HG02840 (cell line): ENCODE measurements around the gene STAT6.
"Not testable (repeated sequence)": the region's sequence is repeated elsewhere in the genome, so short reads cannot be mapped to it uniquely, and the experiment has no call there.

Experiments
- ATAC-seq: cut with Tn5 transposase; IDR thresholded peaks from one replicate; pipeline ENCODE4 v1.9.1; 2021; ENCODE audit warnings: mild to moderate bottlenecking, moderate library complexity, moderate number of reproducible peaks; ENCODE audit not compliant: unreplicated experiment, low FRiP score

The STAT6 gene

DNA sequence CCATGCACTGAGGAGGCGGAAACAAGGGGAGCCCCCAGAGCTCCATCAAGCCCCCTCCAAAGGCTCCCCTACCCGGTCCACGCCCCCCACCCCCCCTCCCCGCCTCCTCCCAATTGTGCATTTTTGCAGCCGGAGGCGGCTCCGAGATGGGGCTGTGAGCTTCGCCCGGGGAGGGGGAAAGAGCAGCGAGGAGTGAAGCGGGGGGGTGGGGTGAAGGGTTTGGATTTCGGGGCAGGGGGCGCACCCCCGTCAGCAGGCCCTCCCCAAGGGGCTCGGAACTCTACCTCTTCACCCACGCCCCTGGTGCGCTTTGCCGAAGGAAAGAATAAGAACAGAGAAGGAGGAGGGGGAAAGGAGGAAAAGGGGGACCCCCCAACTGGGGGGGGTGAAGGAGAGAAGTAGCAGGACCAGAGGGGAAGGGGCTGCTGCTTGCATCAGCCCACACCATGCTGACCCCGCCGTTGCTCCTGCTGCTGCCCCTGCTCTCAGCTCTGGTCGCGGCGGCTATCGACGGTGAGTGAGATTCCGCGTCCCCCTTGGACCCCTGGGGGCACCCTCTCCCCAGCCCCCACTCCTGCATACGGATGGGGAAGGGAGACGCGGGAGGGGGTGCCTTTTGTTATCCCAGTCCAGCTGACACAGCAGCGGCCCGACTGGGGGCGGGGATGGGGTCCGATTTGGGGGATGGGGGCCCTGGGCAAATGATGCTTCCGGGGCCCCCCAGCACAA lies 17.5 kb upstream of the STAT6 start:
- no peak for ATAC-seq

DNA sequence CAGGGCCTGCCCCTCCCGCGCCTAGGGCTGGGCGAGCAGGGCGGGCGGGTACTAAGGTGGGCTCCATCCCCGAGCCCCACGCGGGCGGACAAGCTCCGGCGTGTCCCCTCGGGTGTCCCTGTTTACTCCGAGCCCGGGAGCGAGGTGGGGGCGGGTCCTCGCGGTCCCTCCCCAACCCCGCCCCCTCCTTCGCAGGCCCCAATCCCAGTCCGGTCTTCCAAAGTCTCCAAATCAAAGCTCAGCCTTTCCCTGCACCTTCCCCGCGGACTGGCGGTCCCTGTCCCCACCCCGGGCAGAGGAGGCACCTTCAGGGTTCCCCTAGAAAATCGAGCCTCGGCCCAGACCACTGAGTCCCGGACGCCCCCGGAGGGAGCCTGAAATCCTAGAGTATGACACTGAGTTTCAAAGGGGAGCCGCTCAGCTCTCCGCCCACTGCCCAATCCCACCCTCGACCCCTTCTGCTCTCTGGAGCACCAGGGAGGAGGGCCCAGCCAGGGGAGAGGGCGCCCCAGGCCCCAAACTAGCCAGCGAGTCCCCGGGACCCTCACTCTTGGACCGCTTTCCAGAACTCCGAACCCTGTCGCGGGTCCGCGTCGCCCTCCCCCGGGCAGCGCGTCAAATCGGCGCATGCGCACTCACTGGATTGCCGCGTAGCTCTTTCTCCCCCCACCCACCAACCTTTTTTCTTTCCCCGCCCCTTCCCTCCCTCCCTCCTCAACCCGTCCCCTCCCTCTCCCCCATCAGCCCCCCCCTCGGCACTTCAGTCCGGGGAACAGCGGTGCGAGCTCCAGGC lies 16.8 kb upstream of the STAT6 start, which contains the start of gene LRP1:
Gene LRP1, plus strand, starts transcription at position 758 of the 793 bp plus-strand sequence. CDS start 482 bp downstream, outside the sequence.
- ATAC-seq = no peak

DNA sequence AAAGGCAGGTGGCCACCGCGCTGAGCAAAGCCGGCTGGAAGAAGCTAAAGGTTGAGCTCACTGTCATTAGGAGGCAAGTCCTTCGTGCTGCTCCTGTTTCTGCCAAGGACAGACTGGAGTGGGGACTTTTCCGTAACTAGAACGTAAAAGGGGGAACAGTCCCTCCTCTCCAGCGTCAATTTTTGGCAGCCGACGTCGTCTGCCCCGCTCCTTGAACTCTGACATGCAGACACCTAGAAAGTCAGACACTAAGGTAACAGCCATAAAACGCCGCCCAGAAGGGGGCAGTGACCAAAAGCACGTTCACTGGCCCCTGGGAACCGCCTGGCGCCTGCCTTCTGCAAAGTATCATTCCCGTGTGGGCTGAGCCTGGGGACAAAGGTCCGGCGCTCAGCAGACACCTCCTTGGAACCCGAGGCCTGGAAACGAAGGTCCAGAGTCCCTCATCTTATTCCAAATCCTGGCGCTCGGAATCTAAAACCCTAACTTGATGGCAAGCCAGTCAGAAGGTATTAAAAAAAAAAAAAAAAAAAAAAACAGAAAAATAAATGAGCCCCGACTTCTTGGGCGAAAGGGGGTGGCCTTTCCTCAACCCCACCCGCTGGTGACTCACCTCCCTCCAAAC lies 16.1 kb upstream of the STAT6 start:
- no peak for ATAC-seq

DNA sequence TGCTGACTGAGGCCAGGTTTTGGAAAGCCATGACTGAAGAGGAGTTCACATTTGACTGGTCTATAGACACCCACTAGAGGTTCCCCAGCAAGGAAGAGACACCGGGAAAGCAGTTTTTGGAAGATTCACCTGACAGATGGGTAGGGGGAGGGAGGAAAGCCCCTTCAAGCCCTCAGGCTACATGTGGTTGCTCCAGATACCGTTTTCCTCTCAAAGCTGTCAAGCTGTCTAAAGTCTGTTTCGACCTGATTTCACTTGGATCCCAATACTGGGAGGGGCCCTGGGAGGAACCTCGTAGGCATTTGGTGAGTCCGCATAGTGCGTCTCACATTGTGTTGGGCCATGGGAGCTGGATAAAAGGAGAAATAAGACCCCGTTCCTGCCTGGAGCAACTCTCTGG lies 15.4 kb upstream of the STAT6 start:
- no peak for ATAC-seq

DNA sequence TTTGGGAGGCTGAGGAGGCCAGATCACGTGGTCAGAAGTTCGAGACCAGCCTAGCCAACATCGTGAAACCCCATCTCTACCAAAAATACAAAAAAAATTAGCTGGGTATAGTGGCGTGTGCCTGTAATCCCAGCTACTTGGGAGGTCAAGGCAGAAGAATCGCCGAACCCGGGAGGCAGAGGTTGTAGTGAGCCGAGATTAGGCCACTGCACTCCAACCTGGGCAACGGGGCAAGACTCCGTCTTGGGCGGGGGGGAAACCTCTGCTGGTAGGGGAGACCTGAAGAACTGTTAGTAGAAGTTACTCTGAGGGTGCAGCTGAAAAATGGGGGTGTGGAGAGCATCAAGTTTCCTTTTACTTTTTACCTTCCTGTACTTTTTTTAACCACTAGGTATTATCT lies 14.9 kb upstream of the STAT6 start:
- ATAC-seq = no peak

DNA sequence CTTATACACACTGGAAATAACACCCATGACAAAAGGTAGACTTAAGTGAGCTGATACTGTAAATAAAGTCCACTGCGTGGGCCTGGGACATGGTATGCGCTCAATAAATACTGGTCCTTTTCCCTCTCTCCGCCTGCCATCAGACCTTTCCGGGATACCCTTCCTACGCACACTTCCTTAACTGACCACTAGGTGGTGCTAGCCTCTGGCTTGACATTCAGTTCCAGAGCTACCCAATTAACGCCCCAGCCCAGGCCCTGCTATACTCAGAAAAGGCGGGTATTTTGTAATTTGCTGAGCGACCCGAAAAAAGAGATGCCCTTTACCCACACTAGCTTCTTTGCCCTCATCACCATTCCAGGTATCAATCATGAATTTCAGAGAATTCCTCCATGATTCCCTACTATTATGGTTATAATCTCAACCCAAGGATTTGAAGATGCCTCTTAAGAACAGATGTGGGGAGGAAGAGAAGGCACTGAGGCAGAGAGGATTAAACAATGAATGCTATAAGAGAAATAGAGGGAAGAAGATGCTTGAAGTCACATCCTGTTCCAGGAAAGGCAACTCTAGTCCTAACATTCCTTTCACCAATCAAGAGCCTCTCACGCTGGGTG lies 13.2 kb upstream of the STAT6 start:
- ATAC-seq = no peak

DNA sequence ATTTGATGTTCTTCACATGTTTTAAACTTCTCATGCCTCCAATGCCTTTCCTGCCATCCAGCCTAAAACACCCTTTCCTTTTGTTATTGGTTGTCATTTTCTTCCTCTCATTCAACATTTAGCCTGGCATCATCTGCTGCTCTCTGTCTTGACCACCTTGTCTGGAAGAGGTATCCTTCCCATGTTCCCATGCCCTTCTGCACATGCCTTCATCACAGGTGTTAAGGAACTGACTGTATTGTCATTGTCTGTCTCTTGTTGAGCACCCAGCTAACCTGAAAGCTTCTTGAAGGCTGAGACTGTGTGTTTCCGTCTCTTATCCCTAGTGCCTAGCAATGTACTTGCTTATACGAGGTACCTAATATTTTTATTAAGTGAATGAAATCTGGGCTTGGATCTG lies 12.7 kb upstream of the STAT6 start:
- ATAC-seq = no peak

DNA sequence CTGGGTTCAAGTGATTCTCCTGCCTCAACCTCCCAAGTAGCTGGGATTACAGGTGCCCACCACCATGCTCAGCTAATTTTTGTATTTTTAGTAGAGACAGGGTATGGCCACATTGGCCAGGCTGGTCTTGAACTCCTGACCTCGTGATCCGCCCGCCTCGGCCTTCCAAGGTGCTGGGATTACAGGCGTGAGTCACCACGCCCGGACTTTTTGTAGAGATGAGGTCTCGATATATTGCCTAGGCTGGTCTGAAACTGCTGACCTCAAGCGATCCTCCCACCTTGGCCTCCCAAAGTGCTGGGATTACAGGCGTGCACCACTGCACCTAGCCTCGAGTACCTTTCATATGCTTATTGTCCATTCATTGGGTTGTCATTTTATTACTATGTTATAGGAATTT lies 9.6 kb upstream of the STAT6 start:
- ATAC-seq = not testable (repeated sequence)

DNA sequence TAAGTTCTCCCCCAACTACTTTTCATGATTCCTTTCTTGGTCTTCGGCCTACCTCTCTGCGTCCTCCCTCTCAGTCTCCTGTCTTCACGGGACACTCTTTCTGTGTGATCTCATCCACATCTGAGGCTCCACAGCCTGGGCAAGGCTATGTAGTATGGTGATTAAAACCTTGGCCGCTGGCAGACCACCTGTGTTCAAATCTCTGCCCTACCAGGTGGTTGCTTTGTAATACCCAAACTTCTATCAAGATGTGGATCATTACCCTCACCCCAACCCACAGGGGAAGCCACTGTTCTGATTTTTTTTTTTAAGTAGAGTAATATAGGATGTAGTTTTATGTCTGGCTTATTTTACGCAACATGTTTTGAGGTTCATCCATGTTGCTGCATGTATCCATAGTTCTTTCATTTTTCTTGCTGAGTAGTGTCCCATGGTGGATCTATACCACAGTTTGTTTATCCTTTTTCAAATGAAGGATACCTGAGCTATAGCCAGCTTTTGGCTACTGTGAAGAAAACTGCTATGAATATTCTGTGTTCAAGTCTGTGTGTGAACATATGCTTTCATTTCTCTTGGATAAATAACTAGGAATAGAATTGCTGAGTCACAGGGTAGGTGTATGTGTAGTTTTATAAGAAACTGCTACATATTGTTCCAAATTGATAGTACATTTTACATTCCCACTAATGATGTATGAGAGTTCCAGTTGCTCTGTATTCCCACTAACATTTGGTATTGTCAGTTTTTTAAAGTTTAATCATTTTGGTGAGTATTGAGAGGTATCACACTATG lies 8.3 kb upstream of the STAT6 start:
- ATAC-seq = no peak

DNA sequence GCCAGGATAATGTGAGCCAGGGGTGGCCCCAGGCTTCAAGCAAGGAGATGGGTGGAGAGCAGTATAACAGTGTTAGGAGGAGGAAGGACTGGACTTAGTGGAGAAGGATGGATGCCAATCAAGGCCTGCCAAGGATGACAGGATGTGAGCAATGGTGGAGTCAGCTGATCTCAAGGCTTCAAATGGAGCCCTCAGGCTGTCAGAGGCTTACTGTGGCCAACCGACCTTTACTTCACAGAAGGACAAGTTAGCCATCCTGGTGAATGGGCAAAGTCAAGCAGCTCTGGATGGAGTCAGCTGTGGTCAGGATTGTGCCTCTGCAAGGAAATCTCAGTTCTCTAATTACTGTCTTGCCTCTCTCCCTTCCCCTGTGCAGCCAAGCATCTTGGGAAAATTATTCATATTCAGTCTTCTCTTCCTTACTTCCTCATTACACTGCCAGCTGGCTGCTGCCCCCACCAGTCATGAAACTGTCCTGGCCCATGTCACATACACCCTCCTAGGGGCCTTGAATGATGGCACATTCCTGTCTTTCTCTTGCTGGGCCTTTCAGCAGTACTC lies 7.6 kb upstream of the STAT6 start:
- ATAC-seq = no peak

DNA sequence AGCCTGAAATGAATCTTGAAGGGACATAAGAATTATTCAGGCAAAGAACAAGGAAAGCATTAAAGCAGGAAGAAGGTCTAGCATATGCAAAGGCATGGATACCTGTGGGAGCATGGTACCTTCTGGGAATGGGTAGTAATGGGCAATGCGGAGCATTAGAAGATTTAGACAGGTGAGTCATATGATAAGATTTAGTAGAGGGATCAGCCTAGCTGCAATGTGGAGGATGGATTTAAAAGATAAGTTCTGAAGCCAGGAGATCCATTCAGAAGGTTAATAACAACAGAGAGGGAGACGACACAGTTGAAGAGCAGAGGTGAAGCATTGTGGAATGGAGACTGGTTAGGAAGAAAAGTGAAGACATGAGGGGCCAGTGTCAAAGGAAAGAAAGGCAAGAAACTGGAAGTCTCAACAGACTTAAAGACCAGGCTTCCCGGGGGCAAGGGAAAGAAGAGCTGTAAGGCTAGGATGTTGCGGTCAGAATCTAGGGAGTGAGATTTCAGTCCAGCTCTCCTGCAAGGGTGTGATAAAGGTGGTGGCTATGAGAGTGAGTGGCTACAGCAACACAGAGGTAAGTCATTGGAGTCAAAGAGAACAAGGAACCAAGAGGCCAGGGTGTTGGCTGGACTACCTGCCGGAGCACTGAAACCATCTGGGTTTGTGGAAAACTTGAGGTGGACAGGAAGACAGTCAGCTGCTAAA lies 5.6 kb upstream of the STAT6 start:
- ATAC-seq = no peak

DNA sequence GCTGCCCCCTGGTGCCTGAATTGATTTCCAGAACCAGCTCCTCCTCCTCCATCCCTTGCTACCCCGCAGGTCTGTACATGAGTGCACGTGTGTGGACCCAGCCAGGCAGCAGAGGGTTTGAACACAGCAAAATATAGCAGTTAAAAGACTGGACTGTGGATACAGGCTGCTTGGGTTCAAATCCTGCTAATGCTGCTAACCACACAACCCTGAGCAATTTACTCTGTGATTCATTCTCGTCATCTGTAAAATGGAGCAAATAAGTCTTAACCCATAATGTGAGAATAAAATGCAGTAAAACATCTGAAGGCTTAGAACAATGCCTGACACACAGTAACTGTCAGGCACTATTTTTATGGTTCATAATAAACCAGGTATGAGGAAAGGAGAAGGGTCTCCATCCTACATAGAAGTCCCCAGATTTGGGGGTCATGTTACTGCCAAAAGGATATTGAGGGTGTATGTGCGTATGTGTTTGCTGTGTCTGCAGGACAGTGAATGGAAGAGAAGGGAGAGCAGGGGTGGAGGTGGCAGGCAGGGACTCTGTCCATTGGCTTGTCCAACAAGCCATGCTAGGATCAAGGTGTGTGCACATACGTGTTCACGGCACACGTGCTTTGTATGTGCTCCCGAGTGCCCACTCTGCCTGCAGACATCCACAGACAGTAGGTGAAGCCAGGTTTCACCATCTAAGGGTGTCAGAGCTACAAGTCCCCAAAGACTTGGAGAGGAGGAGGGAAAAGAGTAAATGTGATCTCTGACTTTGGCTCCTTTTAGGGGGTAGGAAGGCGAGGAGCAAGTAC lies 1.5 kb upstream of the STAT6 start:
- ATAC-seq = peak; percentile 33

DNA sequence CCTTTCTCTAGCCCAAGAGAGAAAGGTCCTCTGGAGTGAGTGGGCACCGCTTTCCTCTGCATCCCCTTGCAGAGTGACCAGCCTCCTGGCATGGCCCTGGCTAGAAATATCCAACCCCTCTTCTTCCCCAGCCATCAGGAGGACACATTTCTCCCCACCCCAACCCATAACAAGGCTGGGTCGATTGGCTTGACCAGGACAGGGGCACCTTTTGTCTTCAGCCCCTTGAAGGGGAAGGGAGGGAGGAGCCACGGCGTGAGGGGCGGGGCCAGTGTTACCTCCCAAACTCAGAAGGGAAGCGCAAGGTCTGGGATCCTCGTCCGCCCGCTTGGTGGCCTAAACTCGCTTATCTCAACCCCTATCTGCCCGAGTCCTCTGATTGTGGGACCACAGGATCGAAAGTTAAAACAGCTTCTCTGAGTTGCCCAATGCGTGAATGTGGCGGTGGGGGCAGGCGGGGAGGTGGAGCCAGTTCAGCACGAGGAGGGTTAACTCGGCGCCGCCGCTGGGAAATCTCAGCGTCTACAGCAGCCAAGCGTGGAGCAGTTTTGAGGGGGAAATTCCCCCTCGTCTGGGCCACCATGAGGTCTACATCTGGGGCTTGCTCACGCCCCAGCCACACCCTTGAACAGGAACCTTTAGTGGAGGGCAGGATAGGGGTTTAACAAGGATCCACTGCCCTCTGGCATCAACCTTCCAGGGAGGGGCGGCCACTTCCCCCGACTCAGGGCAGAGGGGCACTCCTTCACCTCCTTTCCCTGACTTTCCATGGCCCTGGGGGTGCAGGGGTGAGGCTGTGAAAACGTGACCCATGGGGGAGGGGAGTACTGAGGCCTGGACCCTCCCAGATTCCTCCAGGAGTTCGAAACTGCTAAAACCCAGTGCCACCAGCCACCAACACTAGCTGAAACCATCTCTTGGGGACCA lies 795 bp downstream of the STAT6 start:
- peak; percentile 45 for ATAC-seq

DNA sequence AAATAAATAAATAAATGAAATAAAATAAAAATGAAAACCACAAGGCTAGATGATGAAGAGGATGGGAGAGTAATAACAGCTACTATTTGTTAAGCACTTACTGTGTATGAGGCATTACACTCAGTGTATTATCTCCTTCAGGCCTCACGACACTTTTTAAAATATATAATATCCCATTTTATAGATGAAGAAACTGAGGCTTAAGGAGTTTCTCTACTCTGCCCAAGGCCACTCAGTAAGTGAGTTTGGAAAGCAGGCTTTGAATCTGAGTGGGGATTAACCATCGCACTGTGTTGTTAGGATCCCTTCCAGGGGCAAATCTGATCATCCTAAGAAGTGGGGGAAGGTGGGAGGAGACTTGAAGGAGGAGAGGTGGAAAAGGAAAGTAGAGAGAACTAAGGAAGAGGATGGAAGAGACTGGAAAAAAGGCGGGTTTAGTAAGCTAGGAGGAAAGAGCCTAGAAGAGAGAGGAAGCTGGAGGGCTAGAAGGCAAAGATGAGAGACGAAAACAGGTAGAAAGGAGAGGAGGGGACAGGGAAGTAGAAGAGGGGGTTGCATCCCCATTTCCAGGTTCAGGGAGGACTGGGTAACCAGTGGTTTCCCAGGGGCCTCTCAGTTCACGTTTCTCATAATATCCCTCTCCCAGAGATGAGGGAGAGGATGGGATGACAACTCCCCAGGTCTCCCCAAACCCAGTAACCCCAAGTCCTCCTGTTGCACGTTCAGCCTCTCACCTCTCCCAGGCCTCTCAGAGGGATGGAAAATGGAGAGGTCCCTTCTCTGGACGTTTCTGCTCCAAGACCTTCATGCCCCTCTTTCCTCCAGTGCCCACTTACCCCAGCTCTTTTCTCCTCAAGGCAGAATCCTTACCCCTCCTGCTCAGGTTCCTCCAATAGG lies 1.7 kb downstream of the STAT6 start:
- no peak for ATAC-seq

DNA sequence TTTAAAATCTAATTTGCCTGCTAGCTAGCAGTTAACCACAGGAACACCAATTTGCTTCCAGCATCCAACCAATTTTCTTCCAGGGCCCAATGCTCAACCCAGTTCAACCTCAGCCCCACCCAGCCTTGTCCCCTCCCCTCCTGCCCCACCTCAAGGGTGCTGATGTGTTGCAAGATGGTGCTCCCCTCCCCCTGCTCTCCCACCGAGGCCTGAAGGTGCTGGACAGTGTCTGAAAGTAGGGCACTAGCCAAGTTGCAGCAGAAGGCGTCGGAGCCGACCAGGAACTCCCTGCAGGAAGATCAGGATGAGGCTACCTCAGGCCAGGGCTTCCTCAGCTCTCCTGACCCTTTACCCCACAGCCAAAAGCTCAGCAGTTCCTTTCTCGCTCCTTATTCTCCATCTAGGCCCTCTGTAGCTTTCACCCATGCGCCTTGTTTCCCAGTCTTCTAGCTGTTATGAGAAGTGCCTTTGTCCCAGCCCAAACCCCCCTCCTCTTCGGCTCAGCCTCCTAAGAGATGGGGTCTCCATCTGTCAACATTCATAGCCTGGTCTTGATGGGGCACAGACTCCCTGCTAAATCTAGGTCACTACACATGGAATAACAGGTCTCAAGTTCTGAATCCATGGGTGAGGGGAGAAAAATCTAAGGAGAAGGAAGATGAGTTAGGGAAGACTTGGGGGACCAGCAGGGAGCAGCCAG lies 3.6 kb downstream of the STAT6 start:
- no peak for ATAC-seq
